Neutrophil (primary cell): ENCODE measurements around the gene DIP2C.

ENCODE experiments used
- H3K27ac ChIP-seq: fragments of 200-600 bp; sonication (generic); 2 replicates; pipeline ENCODE4 v1.5.1; 2016; ENCODE audit warnings: mild to moderate bottlenecking, moderate library complexity
- H3K27me3 ChIP-seq: fragments of 200-600 bp; sonication (generic); 2 replicates; pipeline ENCODE4 v1.6.0; 2016; ENCODE audit warnings: mild to moderate bottlenecking
- H3K36me3 ChIP-seq: fragments of 200-600 bp; sonication (generic); 2 replicates; pipeline ENCODE4 v1.5.1; 2017
- H3K4me1 ChIP-seq, 2 experiments: fragments of 200-600 bp in 1 of 2; sonication (generic) in 1 of 2; 1 replicate in 1 of 2; 2 replicates in 1 of 2; pipeline versions ENCODE4 v1.5.1 to v1.6.1; 2013 to 2016; ENCODE audit warnings: low read depth in 1 of 2, low read length in 1 of 2, mild to moderate bottlenecking in 1 of 2, moderate library complexity in 1 of 2; ENCODE audit not compliant: control insufficient read depth in 1 of 2, insufficient read depth in 1 of 2
- H3K4me3 ChIP-seq, 2 experiments: fragments of 200-600 bp in 1 of 2; sonication (generic) in 1 of 2; 1 replicate in 1 of 2; 2 replicates in 1 of 2; pipeline ENCODE4 v1.5.1; 2013 to 2016; ENCODE audit warnings: low read depth in 1 of 2, low read length in 1 of 2, mild to moderate bottlenecking in 1 of 2, moderate library complexity in 1 of 2
- H3K9me3 ChIP-seq: fragments of 200-600 bp; sonication (generic); 2 replicates; pipeline ENCODE4 v1.5.1; 2016
- TF ChIP-seq, protein P1 (sequence below): fragments of 200-600 bp; sonication (generic); IDR thresholded peaks from 2 replicates; pipeline ENCODE4 v1.5.1; 2016; ENCODE audit warnings: antibody characterized with exemption

DIP2C gene

DNA sequence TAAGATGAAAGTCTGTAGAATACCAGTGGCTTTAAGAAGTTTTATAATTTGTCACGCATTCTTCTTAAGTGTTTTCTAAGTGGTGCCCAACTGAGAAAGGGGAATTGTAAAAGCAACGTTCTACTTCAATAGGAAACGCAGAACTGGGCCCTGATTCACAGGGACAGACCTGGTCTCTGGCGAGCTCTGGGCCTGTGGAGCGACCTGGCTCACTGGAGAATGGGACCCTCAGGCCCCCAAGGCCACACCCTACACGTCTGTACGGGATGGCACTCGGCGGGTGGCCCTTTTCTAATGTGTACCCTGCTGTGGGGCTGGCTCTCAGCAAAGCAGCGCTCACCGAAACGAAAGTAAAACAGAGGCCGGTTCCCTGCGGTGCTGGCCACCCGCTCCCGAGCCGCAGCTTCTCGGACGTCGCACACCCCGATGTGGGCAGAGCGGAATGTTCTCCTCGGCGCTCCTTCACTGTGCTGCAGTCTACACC, 205.0 kb downstream of the DIP2C start:
- Histone ChIP-seq H3K9me3 (no peaks in the 10 kb centered on the region), H3K27me3 (peaks cover 28% of the 10 kb centered on the region), H3K4me3 (peak overlapping the region; percentile 35 to 44), H3K4me1 (peaks cover 0 to 5% of the 10 kb centered on the region in 2 experiments), H3K27ac (no peak overlapping the region), H3K36me3 (no peaks in the 10 kb centered on the region)
- TF ChIP-seq, protein P1, sequence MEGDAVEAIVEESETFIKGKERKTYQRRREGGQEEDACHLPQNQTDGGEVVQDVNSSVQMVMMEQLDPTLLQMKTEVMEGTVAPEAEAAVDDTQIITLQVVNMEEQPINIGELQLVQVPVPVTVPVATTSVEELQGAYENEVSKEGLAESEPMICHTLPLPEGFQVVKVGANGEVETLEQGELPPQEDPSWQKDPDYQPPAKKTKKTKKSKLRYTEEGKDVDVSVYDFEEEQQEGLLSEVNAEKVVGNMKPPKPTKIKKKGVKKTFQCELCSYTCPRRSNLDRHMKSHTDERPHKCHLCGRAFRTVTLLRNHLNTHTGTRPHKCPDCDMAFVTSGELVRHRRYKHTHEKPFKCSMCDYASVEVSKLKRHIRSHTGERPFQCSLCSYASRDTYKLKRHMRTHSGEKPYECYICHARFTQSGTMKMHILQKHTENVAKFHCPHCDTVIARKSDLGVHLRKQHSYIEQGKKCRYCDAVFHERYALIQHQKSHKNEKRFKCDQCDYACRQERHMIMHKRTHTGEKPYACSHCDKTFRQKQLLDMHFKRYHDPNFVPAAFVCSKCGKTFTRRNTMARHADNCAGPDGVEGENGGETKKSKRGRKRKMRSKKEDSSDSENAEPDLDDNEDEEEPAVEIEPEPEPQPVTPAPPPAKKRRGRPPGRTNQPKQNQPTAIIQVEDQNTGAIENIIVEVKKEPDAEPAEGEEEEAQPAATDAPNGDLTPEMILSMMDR = no peak

DNA sequence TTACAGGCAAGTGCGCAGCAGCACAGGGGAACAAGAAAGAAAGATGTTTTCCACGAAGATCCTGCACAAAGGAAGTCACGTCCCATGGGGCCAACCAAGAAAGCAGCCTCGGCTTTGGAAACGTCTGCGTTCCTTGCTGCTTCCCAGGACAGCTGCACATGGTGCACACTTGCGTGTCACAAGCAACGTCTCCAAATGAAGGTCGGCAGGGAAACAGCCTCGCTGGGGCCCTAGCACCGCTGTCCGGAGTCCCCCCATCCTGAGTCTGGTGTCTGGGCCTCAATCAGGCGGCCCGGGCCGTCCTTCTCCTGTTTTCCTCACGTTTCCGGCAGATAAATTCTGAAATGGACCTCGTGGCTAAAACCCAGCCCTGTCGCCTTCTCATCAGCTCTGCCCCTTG, 206.2 kb downstream of the DIP2C start:
- no peaks in the 10 kb centered on the region for H3K36me3 ChIP-seq

DNA sequence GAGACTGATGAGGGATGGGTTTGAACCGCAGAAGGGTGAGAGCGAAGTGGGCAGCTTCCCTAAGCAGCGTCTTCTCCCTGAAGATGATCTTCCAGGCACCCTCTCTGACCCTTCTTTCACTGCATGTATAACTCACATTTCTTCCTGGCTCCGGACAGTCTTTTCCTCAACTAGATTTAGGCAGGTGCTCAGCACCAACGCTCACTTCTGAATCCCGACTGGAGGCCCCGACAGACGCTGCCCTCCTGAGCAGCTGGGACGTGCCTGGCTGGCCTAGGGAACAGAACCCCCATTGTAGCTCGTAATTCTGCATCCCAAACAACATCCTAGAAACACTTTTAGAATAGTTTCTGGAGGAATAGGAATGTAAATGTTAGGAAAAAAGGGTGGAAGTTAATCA, 206.6 kb downstream of the DIP2C start:
- Histone ChIP-seq H3K9me3 (no peaks in the 10 kb centered on the region), H3K27ac (no peak overlapping the region), H3K36me3 (no peaks in the 10 kb centered on the region), H3K4me3 (no peak overlapping the region), H3K27me3 (peaks cover 28% of the 10 kb centered on the region), H3K4me1 (peaks cover 0 to 5% of the 10 kb centered on the region in 2 experiments)
- TF ChIP-seq, protein P1 = no peak

More for the DNA sequence above, 206.2 kb downstream of the DIP2C start:
- Histone ChIP-seq H3K9me3 (no peaks in the 10 kb centered on the region), H3K27me3 (peaks cover 28% of the 10 kb centered on the region), H3K4me3 (no peak overlapping the region), H3K27ac (no peak overlapping the region), H3K4me1 (peaks cover 0 to 5% of the 10 kb centered on the region in 2 experiments)
- TF ChIP-seq, protein P1 = no peak

DNA sequence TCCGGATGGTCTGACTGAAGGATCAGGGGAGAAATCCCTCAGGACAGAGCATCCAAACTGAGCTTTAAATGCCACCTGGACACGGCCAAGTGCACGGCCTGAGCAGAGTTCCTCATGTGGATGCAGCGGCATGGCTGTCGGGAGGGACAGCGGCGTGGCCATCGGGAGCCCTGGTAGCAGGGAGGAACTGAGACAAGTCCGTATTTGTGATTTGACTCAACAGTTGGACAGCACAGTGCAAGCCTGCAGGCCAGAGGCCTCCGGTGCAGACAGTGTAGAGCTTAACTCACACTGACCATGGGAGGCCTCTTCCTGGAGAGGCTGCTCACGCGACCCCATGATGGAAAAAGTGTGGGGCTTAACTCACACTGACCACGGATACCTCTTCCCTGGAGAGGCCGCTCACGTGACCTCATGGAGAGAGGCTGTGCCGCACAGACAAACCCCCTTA, 207.4 kb downstream of the DIP2C start:
- Histone ChIP-seq H3K36me3 (no peaks in the 10 kb centered on the region), H3K4me3 (no peak overlapping the region), H3K9me3 (no peaks in the 10 kb centered on the region), H3K4me1 (peaks cover 0 to 5% of the 10 kb centered on the region in 2 experiments), H3K27ac (no peak overlapping the region), H3K27me3 (peaks cover 28% of the 10 kb centered on the region)
- TF ChIP-seq, protein P1 = no peak

DNA sequence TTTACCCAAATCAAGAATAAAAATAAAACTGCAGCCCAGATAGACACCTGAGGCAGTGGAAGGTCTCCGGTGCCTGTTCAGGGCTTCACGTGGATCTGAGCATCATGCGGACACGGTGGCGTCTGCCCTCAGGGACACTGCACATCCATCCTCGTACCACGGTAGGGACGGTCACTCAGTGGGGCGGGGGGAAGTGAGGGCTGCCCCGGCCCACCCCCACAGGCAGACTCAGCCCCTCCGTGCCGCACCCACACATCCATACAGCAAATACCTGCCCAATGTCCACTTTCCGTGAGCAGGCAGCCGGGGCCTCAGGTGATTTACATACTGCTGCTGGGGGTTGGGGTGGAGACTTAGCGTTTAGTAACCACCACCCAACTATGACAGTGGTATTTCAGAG, 207.8 kb downstream of the DIP2C start:
- H3K27me3 ChIP-seq = peaks cover 26% of the 10 kb centered on the region
- H3K4me1 ChIP-seq = peaks cover 0 to 5% of the 10 kb centered on the region in 2 experiments
- TF ChIP-seq, protein P1 = no peak
- no peaks in the 10 kb centered on the region for H3K9me3 ChIP-seq
- no peak overlapping the region for H3K4me3 ChIP-seq
- no peak overlapping the region for H3K27ac ChIP-seq
- no peaks in the 10 kb centered on the region for H3K36me3 ChIP-seq
